GM12878 (cell line): Measurements from ENCODE around the gene KCNJ14. TPM values are rescaled to one million over a fixed set of nuclear protein-coding genes. Genes with fewer than 3 reads are reported as not detected.

ENCODE experiments used
- ATAC-seq: fragments of 200-7000 bp; cut with Tn5 transposase; 3 replicates; pipeline ENCODE4 v1.9.1; 2020; ENCODE audit warnings: mild to moderate bottlenecking, moderate library complexity
- BruUV-seq: library from RNA; stranded (reverse); fragments of 400-500 nt; replicated peaks from 2 replicates; lab custom pipeline; 2021; lab: Mats Ljungman, UMichigan
- CTCF ChIA-PET: fragments of 300-600 bp; sonication (Branson Sonifier 250); formaldehyde crosslinking; extraction: SDS; loops from one replicate; lab custom pipeline; 2021; ENCODE audit warnings: inconsistent platforms; lab: Yijun Ruan, JAX
- POLR2A ChIA-PET: fragments of 350-600 bp; formaldehyde crosslinking; extraction: SDS; loops from one replicate; lab custom pipeline; 2021; ENCODE audit warnings: inconsistent platforms; lab: Charles Lee
- RAD21 ChIA-PET: fragments of 300-600 bp; sonication (Branson Sonifier 250); formaldehyde crosslinking; loops from one replicate; lab custom pipeline; 2023; ENCODE audit warnings: antibody characterized with exemption; ENCODE audit not compliant: unreplicated experiment; lab: Charles Lee
- SMC1A ChIA-PET: fragments of 300-600 bp; sonication (Branson Sonifier 250); formaldehyde crosslinking; loops from one replicate; lab custom pipeline; 2023; ENCODE audit not compliant: unreplicated experiment, uncharacterized antibody; lab: Charles Lee
- DNase-seq: peaks from one replicate; pipeline ENCODE4 v3.0.0-alpha.2; 2011; ENCODE audit warnings: low read depth, low spot score
- FAIRE-seq: peaks from 3 replicates; lab custom pipeline; 2011; peaks lifted over from hg19 to GRCh38; lab: Jason Lieb, UNC
- H2AFZ ChIP-seq: 2 replicates; pipeline ENCODE4 v1.6.0; 2011; ENCODE audit warnings: low read depth, low read length, control low read depth; ENCODE audit not compliant: control insufficient read depth
- H3K27ac ChIP-seq: 2 replicates; pipeline ENCODE4 v1.5.1; 2011; ENCODE audit warnings: control low read depth; ENCODE audit not compliant: control insufficient read depth, insufficient read depth
- H3K27me3 ChIP-seq, 2 experiments: replicated peaks in 1 of 2; 2 replicates each; pipeline versions ENCODE4 v1.6.0 to v1.6.1; 2011; ENCODE audit warnings: low read length in 1 of 2; ENCODE audit not compliant: control insufficient read depth in 2 of 2, insufficient read depth in 2 of 2
- H3K36me3 ChIP-seq, 2 experiments: 2 replicates each; pipeline ENCODE4 v1.5.1; 2011; ENCODE audit warnings: low read length in 1 of 2; ENCODE audit not compliant: control insufficient read depth in 2 of 2, insufficient read depth in 2 of 2
- H3K4me1 ChIP-seq: 2 replicates; pipeline ENCODE4 v1.6.1; 2011; ENCODE audit warnings: mild to moderate bottlenecking, low read length, moderate library complexity, mixed read lengths; ENCODE audit not compliant: control insufficient read depth, insufficient read depth
- H3K4me2 ChIP-seq: 2 replicates; pipeline ENCODE4 v1.6.0; 2011; ENCODE audit warnings: control low read depth; ENCODE audit not compliant: control insufficient read depth, insufficient read depth
- H3K4me3 ChIP-seq: fragments of 200-600 bp; sonication (generic); 2 replicates; pipeline ENCODE4 v1.5.1; 2016
- H3K79me2 ChIP-seq: 2 replicates; pipeline ENCODE4 v1.6.0; 2011; ENCODE audit warnings: low read length; ENCODE audit not compliant: control insufficient read depth, insufficient read depth
- H3K9ac ChIP-seq: 2 replicates; pipeline ENCODE4 v1.8.0; 2011; ENCODE audit warnings: low read length, control low read depth, mixed read lengths; ENCODE audit not compliant: control insufficient read depth, insufficient read depth
- H3K9me3 ChIP-seq: replicated peaks from 3 replicates; pipeline ENCODE4 v1.5.1; 2011; ENCODE audit warnings: mild to moderate bottlenecking, low read length; ENCODE audit not compliant: control insufficient read depth, insufficient read depth
- H4K20me1 ChIP-seq: 2 replicates; pipeline ENCODE4 v1.6.0; 2011; ENCODE audit not compliant: control insufficient read depth, insufficient read depth
- ATF7 ChIP-seq: fragments of 450-650 bp; IDR thresholded peaks from 2 replicates; pipeline ENCODE4 v1.6.1; 2016; ENCODE audit warnings: low read depth, mild to moderate bottlenecking
- BCL11A ChIP-seq: IDR thresholded peaks from 2 replicates; pipeline ENCODE4 v1.6.1; 2011; ENCODE audit warnings: low read depth, low read length
- CHD4 ChIP-seq: fragments of 200-600 bp; sonication (generic); IDR thresholded peaks from 2 replicates; pipeline ENCODE4 v1.6.1; 2016; ENCODE audit warnings: mild to moderate bottlenecking
- EGR1 ChIP-seq, 2 experiments: IDR thresholded peaks; 1 replicate in 1 of 2; 2 replicates in 1 of 2; pipeline ENCODE4 v1.6.1; 2011 to 2012; ENCODE audit warnings: low read depth in 2 of 2, low read length in 2 of 2, borderline replicate concordance in 1 of 2, mild to moderate bottlenecking in 1 of 2, moderate library complexity in 1 of 2
- HDAC6 ChIP-seq: fragments of 200-600 bp; sonication (generic); IDR thresholded peaks from one replicate; pipeline ENCODE4 v1.8.0; 2017; ENCODE audit warnings: antibody characterized with exemption; ENCODE audit not compliant: unreplicated experiment
- JUNB ChIP-seq: IDR thresholded peaks from 2 replicates; pipeline ENCODE4 v1.6.1; 2016; ENCODE audit warnings: antibody characterized with exemption, mild to moderate bottlenecking
- KAT2A ChIP-seq: conservative IDR thresholded peaks from 2 replicates; pipeline ENCODE4 v1.6.1; 2011; ENCODE audit warnings: low read depth, low read length; ENCODE audit not compliant: control insufficient read depth
- MTA3 ChIP-seq: IDR thresholded peaks from 2 replicates; pipeline ENCODE4 v1.6.1; 2012; ENCODE audit warnings: low read length, inconsistent platforms, borderline replicate concordance
- NBN ChIP-seq: fragments of 450-650 bp; IDR thresholded peaks from 2 replicates; pipeline ENCODE4 v1.6.1; 2016
- PML ChIP-seq: IDR thresholded peaks from 2 replicates; pipeline ENCODE4 v1.6.1; 2012; ENCODE audit warnings: low read length, inconsistent platforms
- ZNF24 ChIP-seq: fragments of 450-650 bp; IDR thresholded peaks from 2 replicates; pipeline ENCODE4 v1.6.1; 2017; ENCODE audit warnings: antibody characterized with exemption, mild to moderate bottlenecking
- ZNF622 ChIP-seq: fragments of 450-650 bp; IDR thresholded peaks from 2 replicates; pipeline ENCODE4 v1.6.1; 2017; ENCODE audit warnings: mild to moderate bottlenecking, inconsistent platforms
- WGBS: methylation state at CpG from one replicate; pipeline ENCODE4 v1.1.6; 2016; ENCODE audit warnings: low lambda C conversion rate; ENCODE audit not compliant: insufficient replicate concordance, insufficient coverage; ENCODE audit errors: missing lambda C conversion rate; 5-methylcytosine and 5-hydroxymethylcytosine counted together
- in situ Hi-C: fragments of 300-500 bp; cut with MboI; formaldehyde crosslinking; loops from 9 replicates; pipeline ENCODE4 v1.14.3; 2018; ENCODE audit warnings: mixed read lengths
- intact Hi-C: fragments of 100-400 bp; cut with micrococcal nuclease; formaldehyde crosslinking; loops from one replicate; pipeline ENCODE4 v1.14.2; 2022; ENCODE audit not compliant: unreplicated experiment
- polyA plus RNA-seq, 11 experiments: library from polyadenylated mRNA; depleted of rRNA in 4 of 11; unstranded in 6 of 11; stranded (reverse) in 5 of 11; fragments of >200 nt; fragmentation: Nextera tagmentation in 4 of 11; fragmentation: Illumina TruSeq in 1 of 11; extraction: Ambion mirVana in 4 of 11; extraction: Trizol in 1 of 11; gene quantifications; 1 replicate in 1 of 11; 2 replicates in 10 of 11; pipeline versions ENCODE4 v1.2.1 to v1.2.3, GENCODE V29; 2011 to 2016; ENCODE audit warnings: inconsistent platforms in 2 of 11, missing spikeins in 2 of 11, low read depth in 1 of 11
- total RNA-seq, 4 experiments: library from RNA; depleted of rRNA in 3 of 4; stranded (reverse); fragments of >200 nt in 3 of 4; fragmentation: Illumina TruSeq in 1 of 4; extraction: Trizol in 1 of 4; gene quantifications; 2 replicates each; pipeline versions ENCODE4 v1.2.1 to v1.2.3, GENCODE V29; 2013 to 2021
- TF ChIP-seq, protein P1 (sequence below): fragments of 450-650 bp; IDR thresholded peaks from 2 replicates; pipeline ENCODE4 v1.6.1; 2016; ENCODE audit warnings: mild to moderate bottlenecking, moderate library complexity, borderline replicate concordance

Gene KCNJ14
- total and polyA plus RNA-seq, 10 of the 15 experiments (the other 5 are each of a cell fraction or from before 2014, with no cell fraction given) = 0.24 to 1.4 (median 0.42) TPM

DNA sequence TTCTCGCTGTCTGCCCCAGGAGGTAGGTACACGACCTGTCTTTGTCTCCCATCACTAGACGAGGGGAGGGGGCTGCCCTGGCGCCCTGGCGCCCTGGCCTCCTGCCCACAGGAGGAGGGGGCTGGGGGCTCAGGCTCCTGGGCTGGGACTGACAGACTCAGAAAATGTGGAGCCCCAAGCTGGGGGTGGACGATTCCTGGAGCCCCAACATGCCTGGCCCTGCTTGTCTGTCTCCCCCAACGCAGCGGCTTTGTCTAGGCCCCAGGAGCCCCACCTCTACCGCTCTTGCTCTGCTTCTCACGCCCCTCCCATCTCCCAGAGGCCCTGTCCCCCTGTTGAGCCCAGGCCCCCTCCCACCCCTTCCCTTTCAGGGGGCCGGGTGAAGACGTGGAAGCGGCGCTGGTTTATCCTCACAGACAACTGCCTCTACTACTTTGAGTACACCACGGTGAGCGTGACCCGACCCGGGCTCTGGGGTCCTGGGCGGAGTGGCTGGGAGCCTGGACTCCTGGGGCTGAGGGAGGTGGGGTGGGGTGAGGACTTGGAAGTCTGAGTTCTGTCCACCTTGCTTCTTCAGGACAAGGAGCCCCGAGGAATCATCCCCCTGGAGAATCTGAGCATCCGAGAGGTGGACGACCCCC is 22.4 kb downstream of the KCNJ14 start:
- in situ Hi-C loops (no loop called here), intact Hi-C loops (no loop called here)
- no peak for ATAC-seq
- no peaks in the 10 kb centered on the region for H3K9me3 ChIP-seq
- no peaks in the 10 kb centered on the region for H4K20me1 ChIP-seq
- ChIA-PET CTCF (interaction anchor here (1.9 kb wide), 1 partner anchor 12 kb away, joined by 6 read pairs; no protein-coding TSS in a partner anchor), SMC1A (no interaction called here), POLR2A (no interaction called here), RAD21 (no interaction called here)
- H3K27me3 ChIP-seq = no peaks in the 10 kb centered on the region
- no peak for DNase-seq
- H3K27ac ChIP-seq = no peak overlapping the region
- no peaks in the 10 kb centered on the region for H3K79me2 ChIP-seq
- BruUV-seq = no TSS peak
- TF ChIP-seq EGR1 (IDR thresholded peaks at IDR 0.05; ENCODE audit: borderline replicate concordance in 1 of 2, low read depth in 2 of 2, low read length in 2 of 2) = no peak
- no peak for TF ChIP-seq JUNB
- no peak overlapping the region for H3K9ac ChIP-seq
- H3K4me1 ChIP-seq = no peaks in the 10 kb centered on the region
- no peak overlapping the region for H2AFZ ChIP-seq
- WGBS = 82% methylated on average over 18 of the region's 22 CpGs
- H3K4me2 ChIP-seq = no peak overlapping the region
- no peak for FAIRE-seq
- H3K4me3 ChIP-seq = no peak overlapping the region
- peaks cover 3 to 11% of the 10 kb centered on the region in 2 experiments; a peak in 3 of 4 replicates for H3K36me3 ChIP-seq

DNA sequence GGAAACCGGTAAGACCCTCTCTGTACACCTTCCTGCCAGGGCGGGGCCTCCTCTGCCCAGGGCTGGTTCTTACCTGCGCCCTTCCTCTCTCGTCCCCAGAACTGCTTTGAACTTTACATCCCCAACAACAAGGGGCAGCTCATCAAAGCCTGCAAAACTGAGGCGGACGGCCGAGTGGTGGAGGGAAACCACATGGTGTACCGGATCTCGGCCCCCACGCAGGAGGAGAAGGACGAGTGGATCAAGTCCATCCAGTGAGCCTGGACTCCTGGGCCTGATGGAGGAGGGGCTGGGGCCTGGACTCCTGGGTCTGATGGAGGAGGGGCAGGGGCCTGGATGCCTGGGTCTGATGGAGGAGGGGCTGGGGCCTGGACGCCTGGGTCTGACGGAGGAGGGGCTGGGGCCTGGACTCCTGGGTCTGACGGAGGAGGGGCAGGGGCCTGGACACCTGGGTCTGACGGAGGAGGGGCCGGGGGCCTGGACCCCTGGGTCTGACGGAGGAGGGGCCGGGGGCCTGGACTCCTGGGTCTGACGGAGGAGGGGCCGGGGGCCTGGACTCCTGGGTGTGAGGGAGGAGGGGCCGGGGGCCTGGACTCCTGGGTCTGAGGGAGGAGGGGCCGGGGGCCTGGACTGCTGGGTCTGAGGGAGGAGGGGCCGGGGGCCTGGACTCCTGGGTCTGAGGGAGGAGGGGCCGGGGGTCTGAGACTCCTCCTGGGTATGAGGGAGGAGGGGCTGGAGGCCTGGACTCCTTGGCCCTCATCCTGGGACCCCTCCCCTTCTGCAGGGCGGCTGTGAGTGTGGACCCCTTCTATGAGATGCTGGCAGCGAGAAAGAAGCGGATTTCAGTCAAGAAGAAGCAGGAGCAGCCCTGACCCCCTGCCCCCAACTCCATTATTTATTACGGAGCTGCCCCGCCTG is 23.2 kb downstream of the KCNJ14 start:
- Histone ChIP-seq H4K20me1 (no peaks in the 10 kb centered on the region), H3K9ac (no peak overlapping the region), H3K9me3 (no peaks in the 10 kb centered on the region), H3K79me2 (no peaks in the 10 kb centered on the region), H3K4me1 (no peaks in the 10 kb centered on the region), H3K27me3 (no peaks in the 10 kb centered on the region), H2AFZ (no peak overlapping the region), H3K4me3 (no peak overlapping the region), H3K36me3 (peaks cover 3 to 4% of the 10 kb centered on the region in 2 experiments; a peak in 3 of 4 replicates), H3K4me2 (no peak overlapping the region), H3K27ac (no peak overlapping the region)
- ChIA-PET POLR2A (no interaction called here), RAD21 (no interaction called here), CTCF (interaction anchor here (1.9 kb wide), 1 partner anchor 11 kb away, joined by 6 read pairs; no protein-coding TSS in a partner anchor), SMC1A (no interaction called here)
- in situ Hi-C loops (no loop called here), intact Hi-C loops (no loop called here)
- FAIRE-seq (no peak), DNase-seq (no peak), ATAC-seq (no peak)
- 90% methylated on average over 17 of the region's 29 CpGs for WGBS
- no TSS peak for BruUV-seq
- TF ChIP-seq BCL11A (no peak), ZNF24 (no peak), NBN (no peak), MTA3 (no peak), PML (no peak), CHD4 (no peak), EGR1 (IDR thresholded peaks at IDR 0.05; ENCODE audit: borderline replicate concordance in 1 of 2, low read depth in 2 of 2, low read length in 2 of 2) (no peak), ZNF622 (no peak), KAT2A (no peak), ATF7 (no peak), HDAC6 (no peak)
- TF ChIP-seq, protein P1, sequence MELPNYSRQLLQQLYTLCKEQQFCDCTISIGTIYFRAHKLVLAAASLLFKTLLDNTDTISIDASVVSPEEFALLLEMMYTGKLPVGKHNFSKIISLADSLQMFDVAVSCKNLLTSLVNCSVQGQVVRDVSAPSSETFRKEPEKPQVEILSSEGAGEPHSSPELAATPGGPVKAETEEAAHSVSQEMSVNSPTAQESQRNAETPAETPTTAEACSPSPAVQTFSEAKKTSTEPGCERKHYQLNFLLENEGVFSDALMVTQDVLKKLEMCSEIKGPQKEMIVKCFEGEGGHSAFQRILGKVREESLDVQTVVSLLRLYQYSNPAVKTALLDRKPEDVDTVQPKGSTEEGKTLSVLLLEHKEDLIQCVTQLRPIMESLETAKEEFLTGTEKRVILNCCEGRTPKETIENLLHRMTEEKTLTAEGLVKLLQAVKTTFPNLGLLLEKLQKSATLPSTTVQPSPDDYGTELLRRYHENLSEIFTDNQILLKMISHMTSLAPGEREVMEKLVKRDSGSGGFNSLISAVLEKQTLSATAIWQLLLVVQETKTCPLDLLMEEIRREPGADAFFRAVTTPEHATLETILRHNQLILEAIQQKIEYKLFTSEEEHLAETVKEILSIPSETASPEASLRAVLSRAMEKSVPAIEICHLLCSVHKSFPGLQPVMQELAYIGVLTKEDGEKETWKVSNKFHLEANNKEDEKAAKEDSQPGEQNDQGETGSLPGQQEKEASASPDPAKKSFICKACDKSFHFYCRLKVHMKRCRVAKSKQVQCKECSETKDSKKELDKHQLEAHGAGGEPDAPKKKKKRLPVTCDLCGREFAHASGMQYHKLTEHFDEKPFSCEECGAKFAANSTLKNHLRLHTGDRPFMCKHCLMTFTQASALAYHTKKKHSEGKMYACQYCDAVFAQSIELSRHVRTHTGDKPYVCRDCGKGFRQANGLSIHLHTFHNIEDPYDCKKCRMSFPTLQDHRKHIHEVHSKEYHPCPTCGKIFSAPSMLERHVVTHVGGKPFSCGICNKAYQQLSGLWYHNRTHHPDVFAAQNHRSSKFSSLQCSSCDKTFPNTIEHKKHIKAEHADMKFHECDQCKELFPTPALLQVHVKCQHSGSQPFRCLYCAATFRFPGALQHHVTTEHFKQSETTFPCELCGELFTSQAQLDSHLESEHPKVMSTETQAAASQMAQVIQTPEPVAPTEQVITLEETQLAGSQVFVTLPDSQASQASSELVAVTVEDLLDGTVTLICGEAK = no peak
